K562 (cell line): Measurements from ENCODE around the gene MCL1. TPM values are rescaled to one million over a fixed set of nuclear protein-coding genes. Genes with fewer than 3 reads are reported as not detected.
A peak's percentile ranks its signal among the peaks of the same experiment; 100 is the strongest.

Experiments used
- CBX2 ChIP-seq: fragments of 200-600 bp; sonication (generic); IDR thresholded peaks from one replicate; pipeline ENCODE4 v1.6.1; 2012; ENCODE audit warnings: mild to moderate bottlenecking, low read length, inconsistent platforms; ENCODE audit not compliant: insufficient read depth, poor library complexity, severe bottlenecking
- ETV5 ChIP-seq: sonication (generic); formaldehyde crosslinking; IDR thresholded peaks from 2 replicates; pipeline ENCODE4 v1.4.0; 2020; ENCODE audit warnings: low read depth, mild to moderate bottlenecking, missing genetic modification reagents
- HLTF ChIP-seq: fragments of 450-650 bp; IDR thresholded peaks from 2 replicates; pipeline ENCODE4 v1.6.1; 2016
- MEIS2 ChIP-seq: fragments of 450-650 bp; IDR thresholded peaks from 2 replicates; pipeline ENCODE4 v1.6.1; 2014; ENCODE audit warnings: mild to moderate bottlenecking; ENCODE audit not compliant: partially characterized antibody
- PCBP2 ChIP-seq: fragments of 200-400 bp; formaldehyde crosslinking; IDR thresholded peaks from 2 replicates; pipeline ENCODE4 v1.6.1; 2018; ENCODE audit warnings: low read length, low read depth, mild to moderate bottlenecking, moderate library complexity; ENCODE audit not compliant: poor library complexity, severe bottlenecking
- SMARCA5 ChIP-seq: fragments of 450-650 bp; IDR thresholded peaks from 2 replicates; pipeline ENCODE4 v1.6.1; 2016
- SRSF1 ChIP-seq: fragments of 200-400 bp; formaldehyde crosslinking; IDR thresholded peaks from 2 replicates; pipeline ENCODE4 v1.6.1; 2017; ENCODE audit warnings: mild to moderate bottlenecking, low read depth, low read length, moderate library complexity
- TBP ChIP-seq: optimal IDR thresholded peaks from 2 replicates; pipeline ENCODE3; 2011; ENCODE audit warnings: low read depth, low read length, improper control_type of control experiment
- YY1 ChIP-seq, 3 experiments: IDR thresholded peaks; 2 replicates each; pipeline ENCODE4 v1.6.1; 2011; ENCODE audit warnings: low read length in 2 of 3, mild to moderate bottlenecking in 2 of 3, moderate library complexity in 2 of 3, borderline replicate concordance in 1 of 3, control low read depth in 1 of 3, low read depth in 1 of 3; ENCODE audit not compliant: insufficient read depth in 3 of 3, insufficient replicate concordance in 2 of 3, control insufficient read depth in 1 of 3, insufficient read length in 1 of 3; ENCODE audit errors: extremely low read depth in 1 of 3
- ZFX ChIP-seq: sonication (generic); formaldehyde crosslinking; IDR thresholded peaks from 2 replicates; pipeline ENCODE4 v1.8.0; 2022; ENCODE audit warnings: mild to moderate bottlenecking, missing genetic modification reagents, moderate library complexity
- ZNF444 ChIP-seq: fragments of 250-450 bp; sonication (Bioruptor Pico); IDR thresholded peaks from 2 replicates; pipeline ENCODE4 v1.4.0; 2020; ENCODE audit warnings: mild to moderate bottlenecking, moderate library complexity
- ZNF668 ChIP-seq: fragments of 250-450 bp; sonication (Bioruptor Pico); IDR thresholded peaks from 2 replicates; pipeline ENCODE4 v1.8.0; 2022; ENCODE audit warnings: mild to moderate bottlenecking, inconsistent platforms
- ZSCAN32 ChIP-seq: fragments of 450-650 bp; formaldehyde crosslinking; IDR thresholded peaks from 2 replicates; pipeline ENCODE4 v1.4.0; 2020; ENCODE audit warnings: mild to moderate bottlenecking, moderate library complexity
- polyA plus RNA-seq, 8 experiments: library from polyadenylated mRNA; depleted of rRNA in 4 of 8; stranded (reverse) in 5 of 8; unstranded in 3 of 8; fragments of >200 nt; fragmentation: Nextera tagmentation in 2 of 8; fragmentation: Illumina TruSeq in 1 of 8; extraction: Ambion mirVana in 2 of 8; extraction: Trizol in 1 of 8; gene quantifications; 2 replicates each; pipeline versions ENCODE4 v1.2.1 to v1.2.3, GENCODE V29; 2011 to 2014; ENCODE audit warnings: inconsistent platforms in 1 of 8, missing spikeins in 1 of 8
- total RNA-seq, 7 experiments: library from RNA; depleted of rRNA in 6 of 7; stranded (reverse); fragments of >200 nt in 6 of 7; fragmentation: Illumina TruSeq in 2 of 7; extraction: Trizol in 2 of 7; gene quantifications; 2 replicates each; pipeline versions ENCODE4 v1.2.1 to v1.2.3, GENCODE V29; 2011 to 2021; ENCODE audit warnings: low replicate concordance in 1 of 7
- TF ChIP-seq, protein P1 (sequence below): sonication (generic); formaldehyde crosslinking; IDR thresholded peaks from 2 replicates; pipeline ENCODE4 v1.8.0; 2023; ENCODE audit warnings: mild to moderate bottlenecking, missing genetic modification reagents
- TF ChIP-seq, protein P2 (sequence below): fragments of 250-450 bp; sonication (Bioruptor Pico); IDR thresholded peaks from 2 replicates; pipeline ENCODE4 v1.4.0; 2020; ENCODE audit warnings: mild to moderate bottlenecking, moderate library complexity, borderline replicate concordance

MCL1 gene
- total and polyA plus RNA-seq, 9 of the 15 experiments (the other 6 are each of a cell fraction or from before 2014, with no cell fraction given): 27.1 to 224 (median 138) TPM

DNA sequence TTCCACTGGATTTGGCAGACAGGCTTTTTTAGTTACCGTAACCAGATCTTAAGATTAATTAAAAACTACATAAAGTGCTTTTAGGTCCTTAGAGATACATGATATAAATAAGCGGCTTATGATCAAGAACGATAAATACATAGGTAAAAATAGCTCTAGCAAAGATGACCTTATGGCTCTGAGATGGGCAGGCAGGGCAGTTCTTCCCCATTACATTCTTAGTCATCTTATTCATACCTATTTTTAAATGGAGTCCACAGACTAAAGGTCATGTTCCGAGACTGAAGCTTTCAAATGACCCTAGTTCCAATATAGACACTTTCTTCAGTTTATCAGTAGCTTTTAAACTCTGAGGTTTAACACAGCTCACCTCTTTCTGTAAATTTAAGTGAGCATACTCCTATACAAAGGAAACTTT is 4.3 kb downstream of the MCL1 start (continued):
- TF ChIP-seq ZNF444 (0 out of 2 replicates have a peak, but pooled peaks have one; percentile 2), ETV5 (no peak), SMARCA5 (no peak), HLTF (no peak), ZSCAN32 (CRISPR knock-in tag) (no peak), CBX2 (no peak), PCBP2 (no peak), ZFX (CRISPR knock-in tag) (no peak), SRSF1 (no peak), ZNF668 (CRISPR knock-in tag) (no peak), YY1 (IDR thresholded peaks at IDR 0.05; ENCODE audit: borderline replicate concordance in 1 of 3, control insufficient read depth in 1 of 3, extremely low read depth in 1 of 3, insufficient read depth in 3 of 3, insufficient read length in 1 of 3, insufficient replicate concordance in 2 of 3, low read depth in 1 of 3, low read length in 2 of 3) (no peak), TBP (no peak), MEIS2 (no peak)
- TF ChIP-seq, protein P1, sequence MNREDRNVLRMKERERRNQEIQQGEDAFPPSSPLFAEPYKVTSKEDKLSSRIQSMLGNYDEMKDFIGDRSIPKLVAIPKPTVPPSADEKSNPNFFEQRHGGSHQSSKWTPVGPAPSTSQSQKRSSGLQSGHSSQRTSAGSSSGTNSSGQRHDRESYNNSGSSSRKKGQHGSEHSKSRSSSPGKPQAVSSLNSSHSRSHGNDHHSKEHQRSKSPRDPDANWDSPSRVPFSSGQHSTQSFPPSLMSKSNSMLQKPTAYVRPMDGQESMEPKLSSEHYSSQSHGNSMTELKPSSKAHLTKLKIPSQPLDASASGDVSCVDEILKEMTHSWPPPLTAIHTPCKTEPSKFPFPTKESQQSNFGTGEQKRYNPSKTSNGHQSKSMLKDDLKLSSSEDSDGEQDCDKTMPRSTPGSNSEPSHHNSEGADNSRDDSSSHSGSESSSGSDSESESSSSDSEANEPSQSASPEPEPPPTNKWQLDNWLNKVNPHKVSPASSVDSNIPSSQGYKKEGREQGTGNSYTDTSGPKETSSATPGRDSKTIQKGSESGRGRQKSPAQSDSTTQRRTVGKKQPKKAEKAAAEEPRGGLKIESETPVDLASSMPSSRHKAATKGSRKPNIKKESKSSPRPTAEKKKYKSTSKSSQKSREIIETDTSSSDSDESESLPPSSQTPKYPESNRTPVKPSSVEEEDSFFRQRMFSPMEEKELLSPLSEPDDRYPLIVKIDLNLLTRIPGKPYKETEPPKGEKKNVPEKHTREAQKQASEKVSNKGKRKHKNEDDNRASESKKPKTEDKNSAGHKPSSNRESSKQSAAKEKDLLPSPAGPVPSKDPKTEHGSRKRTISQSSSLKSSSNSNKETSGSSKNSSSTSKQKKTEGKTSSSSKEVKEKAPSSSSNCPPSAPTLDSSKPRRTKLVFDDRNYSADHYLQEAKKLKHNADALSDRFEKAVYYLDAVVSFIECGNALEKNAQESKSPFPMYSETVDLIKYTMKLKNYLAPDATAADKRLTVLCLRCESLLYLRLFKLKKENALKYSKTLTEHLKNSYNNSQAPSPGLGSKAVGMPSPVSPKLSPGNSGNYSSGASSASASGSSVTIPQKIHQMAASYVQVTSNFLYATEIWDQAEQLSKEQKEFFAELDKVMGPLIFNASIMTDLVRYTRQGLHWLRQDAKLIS: no peak
- TF ChIP-seq, protein P2, sequence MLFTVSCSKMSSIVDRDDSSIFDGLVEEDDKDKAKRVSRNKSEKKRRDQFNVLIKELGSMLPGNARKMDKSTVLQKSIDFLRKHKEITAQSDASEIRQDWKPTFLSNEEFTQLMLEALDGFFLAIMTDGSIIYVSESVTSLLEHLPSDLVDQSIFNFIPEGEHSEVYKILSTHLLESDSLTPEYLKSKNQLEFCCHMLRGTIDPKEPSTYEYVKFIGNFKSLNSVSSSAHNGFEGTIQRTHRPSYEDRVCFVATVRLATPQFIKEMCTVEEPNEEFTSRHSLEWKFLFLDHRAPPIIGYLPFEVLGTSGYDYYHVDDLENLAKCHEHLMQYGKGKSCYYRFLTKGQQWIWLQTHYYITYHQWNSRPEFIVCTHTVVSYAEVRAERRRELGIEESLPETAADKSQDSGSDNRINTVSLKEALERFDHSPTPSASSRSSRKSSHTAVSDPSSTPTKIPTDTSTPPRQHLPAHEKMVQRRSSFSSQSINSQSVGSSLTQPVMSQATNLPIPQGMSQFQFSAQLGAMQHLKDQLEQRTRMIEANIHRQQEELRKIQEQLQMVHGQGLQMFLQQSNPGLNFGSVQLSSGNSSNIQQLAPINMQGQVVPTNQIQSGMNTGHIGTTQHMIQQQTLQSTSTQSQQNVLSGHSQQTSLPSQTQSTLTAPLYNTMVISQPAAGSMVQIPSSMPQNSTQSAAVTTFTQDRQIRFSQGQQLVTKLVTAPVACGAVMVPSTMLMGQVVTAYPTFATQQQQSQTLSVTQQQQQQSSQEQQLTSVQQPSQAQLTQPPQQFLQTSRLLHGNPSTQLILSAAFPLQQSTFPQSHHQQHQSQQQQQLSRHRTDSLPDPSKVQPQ (CRISPR knock-in tag): no peak
